Activated CD8-positive, alpha-beta T cell treated with anti-CD3 and anti-CD28 coated beads for 36 hours (primary cell): ENCODE results near the gene RPL32. TPM values are rescaled to one million over a fixed set of nuclear protein-coding genes. Genes with fewer than 3 reads are reported as not detected.

Source experiments
- ATAC-seq: fragments of 200-7000 bp; cut with Tn5 transposase; one replicate; pipeline ENCODE4 v1.10.0; 2021; ENCODE audit warnings: mild to moderate bottlenecking, moderate library complexity
- CTCF ChIA-PET: fragments of 350-600 bp; sonication (Branson Sonifier 250); formaldehyde crosslinking; loops from one replicate; lab custom pipeline; 2021; ENCODE audit warnings: antibody characterized with exemption; lab: Charles Lee
- POLR2A ChIA-PET: fragments of 350-600 bp; sonication (Branson Sonifier 250); formaldehyde crosslinking; loops from one replicate; lab custom pipeline; 2021; ENCODE audit warnings: antibody characterized with exemption; lab: Charles Lee
- DNase-seq: peaks from one replicate; pipeline ENCODE4 v3.0.0-alpha.2; 2020
- H3K27ac Mint-ChIP-seq: one replicate; pipeline ENCODE4 v1.8.0; 2021; ENCODE audit warnings: mild to moderate bottlenecking, mixed read lengths
- H3K27me3 Mint-ChIP-seq: one replicate; pipeline ENCODE4 v1.8.0; 2021; ENCODE audit warnings: mixed read lengths
- H3K36me3 Mint-ChIP-seq: one replicate; pipeline ENCODE4 v1.8.0; 2021; ENCODE audit warnings: low read depth, mixed read lengths
- H3K4me1 Mint-ChIP-seq: one replicate; pipeline ENCODE4 v1.8.0; 2021; ENCODE audit warnings: low read depth, mixed read lengths
- H3K4me3 Mint-ChIP-seq: one replicate; pipeline ENCODE4 v1.8.0; 2021; ENCODE audit warnings: mild to moderate bottlenecking, moderate library complexity, mixed read lengths
- H3K9me3 Mint-ChIP-seq: one replicate; pipeline ENCODE4 v1.8.0; 2021; ENCODE audit warnings: mixed read lengths
- CTCF ChIP-seq: fragments of 200-600 bp; IDR thresholded peaks from one replicate; pipeline ENCODE4 v1.8.0; 2022; ENCODE audit warnings: antibody characterized with exemption, mild to moderate bottlenecking
- intact Hi-C: fragments of 100-400 bp; cut with micrococcal nuclease; formaldehyde crosslinking; loops from one replicate; pipeline ENCODE4 v1.10.0; 2022
- total RNA-seq, 2 experiments: library from RNA; stranded (reverse); gene quantifications; one replicate each; pipeline ENCODE4 v1.2.3, GENCODE V29; 2021

RPL32 gene
- total RNA-seq, 2 experiments from 2014 or later, result 2,861 to 2,981 TPM

- Mint-ChIP-seq H3K27ac (peak overlapping the region; percentile 49), H3K9me3 (no peaks in the 10 kb centered on the region), H3K27me3 (no peaks in the 10 kb centered on the region), H3K36me3 (peaks cover 52% of the 10 kb centered on the region), H3K4me1 (peaks cover 9% of the 10 kb centered on the region), H3K4me3 (no peak overlapping the region)
- intact Hi-C loops, result no loop called here
- DNase-seq (no peak), ATAC-seq (no peak)
- no peak for TF ChIP-seq CTCF
- POLR2A ChIA-PET, result interaction anchor here (0.7 to 9.5 kb wide), 14 partner anchors 7 to 83 kb away, joined by 3 to 155 read pairs (median 4); partner anchors contain the start of genes CAND2 and RPL32
- CTCF ChIA-PET, result interaction anchor here (0.9 to 4.3 kb wide), 4 partner anchors 9 to 166 kb away, joined by 3 to 36 read pairs (median 10); partner anchors contain the start of gene RPL32
These were observed 8.8 kb downstream of the RPL32 start for GRCh38 chr3:12832350-12833221.

GRCh38 chr3:12831301-12831866 lies 10.0 kb downstream of the RPL32 start:
- H3K9me3 Mint-ChIP-seq, result no peaks in the 10 kb centered on the region
- no peaks in the 10 kb centered on the region for H3K4me1 Mint-ChIP-seq
- CTCF ChIA-PET, result interaction anchor here (0.9 to 4.3 kb wide), 3 partner anchors 8 to 21 kb away, joined by 3 to 36 read pairs (median 17); partner anchors contain the start of gene RPL32
- DNase-seq, result no peak
- ATAC-seq, result peak; percentile 20
- no peak overlapping the region for H3K4me3 Mint-ChIP-seq
- intact Hi-C loops, result no loop called here
- H3K27me3 Mint-ChIP-seq, result no peaks in the 10 kb centered on the region
- no peak for TF ChIP-seq CTCF
- peak overlapping the region; percentile 28 for H3K27ac Mint-ChIP-seq
- POLR2A ChIA-PET, result interaction anchor here (1.3 to 9.5 kb wide), 5 partner anchors 8 to 35 kb away, joined by 4 to 155 read pairs (median 15); partner anchors contain the start of genes CAND2 and RPL32
- H3K36me3 Mint-ChIP-seq, result peaks cover 40% of the 10 kb centered on the region

- H3K9me3 Mint-ChIP-seq, result no peaks in the 10 kb centered on the region
- intact Hi-C loops, result no loop called here
- no peaks in the 10 kb centered on the region for H3K4me1 Mint-ChIP-seq
- ATAC-seq (no peak), DNase-seq (no peak)
- no peaks in the 10 kb centered on the region for H3K27me3 Mint-ChIP-seq
- CTCF ChIA-PET, result interaction anchor here (0.9 to 4.3 kb wide), 4 partner anchors 8 to 17 kb away, joined by 3 to 36 read pairs (median 4); partner anchors contain the start of gene RPL32
- TF ChIP-seq CTCF, result peak; percentile 49
- H3K36me3 Mint-ChIP-seq, result peaks cover 34% of the 10 kb centered on the region
- POLR2A ChIA-PET, result interaction anchor here (1.0 to 9.5 kb wide), 4 partner anchors 9 to 34 kb away, joined by 3 to 155 read pairs (median 54); partner anchors contain the start of genes CAND2 and RPL32
- H3K4me3 Mint-ChIP-seq, result no peak overlapping the region
- no peak overlapping the region for H3K27ac Mint-ChIP-seq
These were observed 10.6 kb downstream of the RPL32 start for GRCh38 chr3:12830785-12831156.

GRCh38 chr3:12829886-12830784 lies 11.2 kb downstream of the RPL32 start:
- peaks cover 29% of the 10 kb centered on the region for H3K36me3 Mint-ChIP-seq
- H3K27ac Mint-ChIP-seq, result no peak overlapping the region
- ChIA-PET CTCF (interaction anchor here (0.9 to 4.3 kb wide), 7 partner anchors 7 to 110 kb away, joined by 3 to 36 read pairs (median 3); partner anchors contain the start of gene RPL32), POLR2A (interaction anchor here (1.0 to 9.5 kb wide), 4 partner anchors 10 to 34 kb away, joined by 3 to 155 read pairs (median 54); partner anchors contain the start of genes CAND2 and RPL32)
- TF ChIP-seq CTCF, result no peak
- ATAC-seq (no peak), DNase-seq (no peak)
- no peaks in the 10 kb centered on the region for H3K4me1 Mint-ChIP-seq
- no peaks in the 10 kb centered on the region for H3K27me3 Mint-ChIP-seq
- intact Hi-C loops, result no loop called here
- H3K4me3 Mint-ChIP-seq, result no peak overlapping the region
- H3K9me3 Mint-ChIP-seq, result no peaks in the 10 kb centered on the region
